Neutrophil (primary cell): ENCODE data around the gene HNRNPU.

Source experiments
- H3K27ac ChIP-seq: fragments of 200-600 bp; sonication (generic); 2 replicates; pipeline ENCODE4 v1.5.1; 2016; ENCODE audit warnings: mild to moderate bottlenecking, moderate library complexity
- H3K27me3 ChIP-seq: fragments of 200-600 bp; sonication (generic); 2 replicates; pipeline ENCODE4 v1.6.0; 2016; ENCODE audit warnings: mild to moderate bottlenecking
- H3K36me3 ChIP-seq: fragments of 200-600 bp; sonication (generic); 2 replicates; pipeline ENCODE4 v1.5.1; 2017
- H3K4me1 ChIP-seq, 2 experiments: fragments of 200-600 bp in 1 of 2; sonication (generic) in 1 of 2; 1 replicate in 1 of 2; 2 replicates in 1 of 2; pipeline versions ENCODE4 v1.5.1 to v1.6.1; 2013 to 2016; ENCODE audit warnings: low read depth in 1 of 2, low read length in 1 of 2, mild to moderate bottlenecking in 1 of 2, moderate library complexity in 1 of 2; ENCODE audit not compliant: control insufficient read depth in 1 of 2, insufficient read depth in 1 of 2
- H3K4me3 ChIP-seq, 2 experiments: fragments of 200-600 bp in 1 of 2; sonication (generic) in 1 of 2; 1 replicate in 1 of 2; 2 replicates in 1 of 2; pipeline ENCODE4 v1.5.1; 2013 to 2016; ENCODE audit warnings: low read depth in 1 of 2, low read length in 1 of 2, mild to moderate bottlenecking in 1 of 2, moderate library complexity in 1 of 2
- H3K9me3 ChIP-seq: fragments of 200-600 bp; sonication (generic); 2 replicates; pipeline ENCODE4 v1.5.1; 2016
- CTCF ChIP-seq: fragments of 200-600 bp; sonication (generic); IDR thresholded peaks from 2 replicates; pipeline ENCODE4 v1.5.1; 2016; ENCODE audit warnings: antibody characterized with exemption

HNRNPU gene

GRCh38 chr1:244857761-244858160 is 6.6 kb downstream of the HNRNPU start:
- no peaks in the 10 kb centered on the region for H3K27me3 ChIP-seq
- TF ChIP-seq CTCF = no peak
- peak overlapping the region; percentile 11 for H3K27ac ChIP-seq
- H3K36me3 ChIP-seq = peaks cover 81% of the 10 kb centered on the region
- no peaks in the 10 kb centered on the region for H3K9me3 ChIP-seq
- H3K4me3 ChIP-seq = no peak overlapping the region
- H3K4me1 ChIP-seq = peaks cover 38 to 47% of the 10 kb centered on the region in 2 experiments

GRCh38 chr1:244854865-244855578 is 9.3 kb downstream of the HNRNPU start:
- H3K36me3 ChIP-seq = peaks cover 91% of the 10 kb centered on the region
- peak overlapping the region; percentile 75 for H3K27ac ChIP-seq
- H3K4me1 ChIP-seq = peaks cover 10 to 21% of the 10 kb centered on the region in 2 experiments
- no peak for TF ChIP-seq CTCF
- no peak overlapping the region for H3K4me3 ChIP-seq
- H3K27me3 ChIP-seq = no peaks in the 10 kb centered on the region
- H3K9me3 ChIP-seq = no peaks in the 10 kb centered on the region

DNA sequence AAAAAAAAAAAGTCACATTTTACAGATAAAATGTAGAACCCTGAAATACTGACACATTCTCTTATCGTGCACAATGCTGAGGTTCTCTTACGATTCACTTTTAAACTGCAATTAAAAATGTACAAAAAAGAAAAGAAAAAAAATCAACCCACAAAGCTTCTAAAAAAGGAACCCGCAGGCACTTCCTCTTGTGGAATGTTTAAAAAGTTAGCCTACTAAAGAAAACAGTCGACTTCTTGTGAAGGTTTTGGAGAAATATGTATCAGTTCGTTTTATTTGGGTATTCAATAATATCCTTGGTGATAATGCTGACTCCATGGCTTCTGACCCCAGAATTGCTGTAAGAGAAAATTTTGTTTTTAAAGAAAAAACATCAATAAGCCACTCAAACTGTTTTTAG is 10.2 kb downstream of the HNRNPU start:
- Histone ChIP-seq H3K27ac (peak overlapping the region; percentile 75), H3K4me1 (peaks cover 9 to 19% of the 10 kb centered on the region in 2 experiments), H3K27me3 (no peaks in the 10 kb centered on the region), H3K36me3 (peaks cover 89% of the 10 kb centered on the region), H3K4me3 (no peak overlapping the region), H3K9me3 (no peaks in the 10 kb centered on the region)
- no peak for TF ChIP-seq CTCF

GRCh38 chr1:244852694-244853093 is 11.6 kb downstream of the HNRNPU start:
- Histone ChIP-seq H3K4me1 (peaks cover 9 to 19% of the 10 kb centered on the region in 2 experiments), H3K27me3 (no peaks in the 10 kb centered on the region), H3K36me3 (peaks cover 84% of the 10 kb centered on the region), H3K4me3 (no peak overlapping the region), H3K27ac (peak overlapping the region; percentile 24), H3K9me3 (no peaks in the 10 kb centered on the region)
- TF ChIP-seq CTCF = no peak

DNA sequence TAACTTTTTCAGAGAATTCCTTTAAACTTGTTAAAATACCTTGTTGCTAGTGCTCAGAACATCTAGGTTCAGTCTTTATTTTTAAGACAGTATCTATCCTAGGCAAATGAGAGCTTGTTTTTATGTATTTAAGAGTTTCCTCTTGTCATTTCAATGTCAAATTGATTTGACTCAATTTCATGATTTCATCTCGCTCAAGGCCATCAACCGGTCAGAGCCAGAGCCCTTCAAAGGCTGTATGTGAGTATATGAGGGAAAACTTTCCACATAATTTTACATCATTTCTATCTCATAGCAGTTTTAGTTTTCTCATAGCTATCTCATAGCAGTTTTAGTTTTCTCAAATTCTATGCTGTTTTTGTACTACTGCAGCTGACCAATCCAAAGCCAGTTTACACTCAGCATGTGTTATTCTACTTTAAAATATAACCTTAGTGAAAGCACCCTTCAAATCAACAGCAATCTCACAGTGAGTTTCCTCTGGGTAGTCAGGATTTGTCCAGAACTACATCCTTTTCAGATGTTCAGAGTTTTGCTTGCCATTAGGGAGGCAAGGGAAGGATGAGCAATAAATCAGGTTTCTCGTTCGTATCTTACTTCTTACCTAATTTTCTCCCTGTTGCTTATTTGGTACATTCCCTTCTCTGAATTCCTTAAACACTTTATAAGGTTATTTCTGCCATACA is 12.7 kb downstream of the HNRNPU start:
- Histone ChIP-seq H3K9me3 (no peaks in the 10 kb centered on the region), H3K36me3 (peaks cover 82% of the 10 kb centered on the region), H3K4me1 (peaks cover 9 to 19% of the 10 kb centered on the region in 2 experiments), H3K4me3 (no peak overlapping the region), H3K27me3 (no peaks in the 10 kb centered on the region), H3K27ac (peak overlapping the region; percentile 24)
- TF ChIP-seq CTCF = no peak
